GM18508 (cell line): Measurements from ENCODE around the gene GPATCH2L.

Source experiments
- ATAC-seq: cut with Tn5 transposase; IDR thresholded peaks from one replicate; pipeline ENCODE4 v1.9.1; 2021; ENCODE audit warnings: moderate number of reproducible peaks; ENCODE audit not compliant: insufficient read depth, unreplicated experiment

Gene GPATCH2L

DNA sequence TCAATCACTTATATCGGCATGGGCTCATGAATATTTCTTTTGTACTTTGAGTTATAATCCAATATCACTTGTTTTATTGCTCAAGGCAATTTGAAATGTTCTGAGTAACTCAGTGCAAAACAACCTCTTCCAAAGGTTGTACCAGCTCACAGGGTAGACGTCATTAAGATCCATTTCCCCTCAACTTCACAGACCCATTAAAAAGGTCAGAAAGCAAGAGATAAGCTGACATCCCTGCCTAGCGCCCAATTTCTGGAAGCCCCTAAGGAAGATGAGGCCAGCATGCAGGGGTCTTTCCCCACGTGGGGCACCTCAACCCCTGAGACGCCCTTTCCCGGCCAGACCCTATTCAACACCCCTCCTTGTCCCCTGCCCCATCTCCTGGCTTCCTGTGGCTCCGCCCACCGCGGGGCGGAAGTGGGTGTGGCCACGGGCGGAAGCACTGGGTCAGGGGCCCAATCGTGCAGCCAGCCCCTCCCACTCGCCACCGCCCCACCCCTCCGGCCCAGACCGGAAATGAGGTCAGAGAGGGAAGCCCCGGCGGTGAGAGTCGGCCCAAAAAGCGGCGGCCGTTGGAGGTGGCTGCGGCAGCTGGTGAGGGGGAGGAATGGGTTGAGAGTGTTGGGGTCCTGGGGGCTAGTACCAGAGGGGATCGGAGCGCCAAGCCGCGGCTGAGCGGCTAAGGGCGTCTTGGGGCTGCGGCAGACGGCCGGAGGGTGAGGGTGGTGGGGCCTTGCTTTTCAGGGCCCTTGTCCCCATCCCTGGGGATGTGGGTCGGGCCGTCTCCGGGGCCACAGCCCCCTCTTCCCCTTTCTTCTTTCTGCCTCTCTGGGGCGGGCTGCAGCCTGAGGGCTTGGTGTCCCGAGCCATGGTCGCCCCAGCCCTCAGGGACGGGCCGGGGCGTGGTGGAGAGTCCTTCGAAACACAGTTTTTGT is at the start of gene GPATCH2L:
Gene GPATCH2L (plus strand): TSS at position 525 of the 935 bp plus-strand sequence. CDS start 2,442 bp downstream, outside the sequence.
- ATAC-seq, result peak; percentile 45

DNA sequence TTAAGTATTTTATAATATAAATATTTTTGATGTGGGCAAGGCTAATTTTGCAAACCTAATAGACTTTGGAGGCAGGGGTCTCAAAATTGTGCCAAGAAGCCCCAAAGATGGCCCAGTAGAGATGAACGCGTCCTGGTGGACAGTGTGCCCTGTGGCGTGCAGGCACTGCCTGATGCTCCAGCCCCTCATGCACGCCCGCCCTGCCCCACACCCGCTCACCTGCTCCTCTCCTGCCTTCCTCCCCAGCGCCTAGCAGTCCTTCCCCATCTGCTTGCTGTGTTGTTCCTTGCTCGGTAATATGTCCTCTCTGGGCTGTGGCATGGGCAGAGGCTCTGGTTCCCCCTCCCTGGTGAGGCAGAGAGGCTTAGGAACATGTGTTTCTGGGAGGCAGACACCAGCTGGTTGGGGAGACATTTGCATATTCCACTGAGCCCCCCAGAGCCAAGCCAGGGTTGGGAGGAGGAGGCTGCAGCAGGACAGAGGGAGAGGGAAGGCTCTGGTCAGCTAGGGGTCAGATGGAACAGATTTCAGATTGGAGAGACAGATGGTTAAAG is 46.8 kb upstream of the GPATCH2L start:
- no peak for ATAC-seq

- ATAC-seq, result no peak
These were observed 45.5 kb upstream of the GPATCH2L start for GRCh38 chr14:76106188-76106587.

GRCh38 chr14:76109087-76109880 is 42.4 kb upstream of the GPATCH2L start:
- no peak for ATAC-seq

GRCh38 chr14:76112889-76113624 is 38.7 kb upstream of the GPATCH2L start:
- no peak for ATAC-seq

- no peak for ATAC-seq
These were observed 38.0 kb upstream of the GPATCH2L start for GRCh38 chr14:76113691-76114090.

DNA sequence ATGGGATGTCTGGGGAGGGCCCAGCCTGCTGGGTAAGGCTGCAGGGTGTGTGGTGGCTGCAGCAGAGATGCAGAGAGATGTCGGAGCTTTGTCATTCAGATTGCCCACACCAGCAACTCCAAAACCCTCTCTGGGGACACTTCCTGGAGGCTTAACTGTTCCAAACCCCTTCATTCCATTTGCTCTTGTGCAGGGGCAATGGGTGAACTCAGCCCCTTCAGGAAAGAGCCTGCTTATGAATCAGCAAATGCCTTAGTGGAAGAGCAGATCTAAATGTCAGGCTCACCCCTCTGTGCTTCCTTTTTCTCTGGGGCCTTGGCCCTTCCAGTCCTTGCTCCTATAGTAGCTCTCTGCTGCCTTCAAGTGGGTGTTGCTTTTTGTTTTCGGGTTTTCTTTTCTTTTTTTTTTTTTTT is 36.7 kb upstream of the GPATCH2L start:
- no peak for ATAC-seq

- ATAC-seq, result no peak
These were observed 33.8 kb upstream of the GPATCH2L start for GRCh38 chr14:76117789-76118484.

DNA sequence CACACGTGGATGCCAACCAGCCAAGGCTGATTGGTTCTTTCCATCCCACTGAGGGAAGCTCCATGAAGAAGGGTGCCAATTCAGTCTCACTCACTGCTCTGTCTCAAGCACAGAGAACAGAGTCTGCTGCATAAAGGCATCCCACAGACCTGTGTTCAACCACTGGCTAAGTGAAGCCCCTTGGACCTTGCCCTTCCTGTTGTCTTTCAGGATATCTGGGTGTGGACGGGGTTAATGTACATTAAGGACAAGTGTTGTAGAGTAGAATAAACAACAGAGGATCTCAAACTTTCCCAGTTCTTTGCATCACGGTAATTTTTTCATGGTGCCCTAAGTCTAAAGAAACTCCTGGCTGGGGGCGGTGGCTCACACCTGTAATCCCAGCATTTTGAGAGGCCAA is 33.1 kb upstream of the GPATCH2L start:
- no peak for ATAC-seq

- no peak for ATAC-seq
These were observed 30.5 kb upstream of the GPATCH2L start for GRCh38 chr14:76121089-76121748.

GRCh38 chr14:76123426-76124225 is 28.1 kb upstream of the GPATCH2L start:
- ATAC-seq, result no peak

GRCh38 chr14:76125511-76125910 is 26.2 kb upstream of the GPATCH2L start:
- ATAC-seq, result no peak

DNA sequence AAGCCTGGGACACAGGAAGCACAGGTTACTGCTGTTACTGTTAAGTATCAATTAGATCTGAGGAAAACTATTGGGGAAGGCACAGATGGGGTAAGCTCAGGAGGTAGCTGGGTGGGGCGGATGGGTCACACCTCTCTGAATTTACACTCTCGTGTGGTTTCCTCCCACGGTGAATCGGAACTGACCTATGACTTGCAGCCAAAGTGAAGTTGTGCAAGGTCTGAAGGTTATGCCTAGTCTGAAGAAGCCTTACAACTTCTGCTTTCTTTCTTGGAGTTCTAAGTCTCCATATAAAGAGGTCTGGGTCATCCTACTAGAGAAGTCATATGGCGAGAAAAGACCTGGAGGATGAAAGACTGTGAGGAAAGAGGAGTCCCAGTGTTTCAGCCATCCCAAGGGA is 25.6 kb upstream of the GPATCH2L start:
- no peak for ATAC-seq

DNA sequence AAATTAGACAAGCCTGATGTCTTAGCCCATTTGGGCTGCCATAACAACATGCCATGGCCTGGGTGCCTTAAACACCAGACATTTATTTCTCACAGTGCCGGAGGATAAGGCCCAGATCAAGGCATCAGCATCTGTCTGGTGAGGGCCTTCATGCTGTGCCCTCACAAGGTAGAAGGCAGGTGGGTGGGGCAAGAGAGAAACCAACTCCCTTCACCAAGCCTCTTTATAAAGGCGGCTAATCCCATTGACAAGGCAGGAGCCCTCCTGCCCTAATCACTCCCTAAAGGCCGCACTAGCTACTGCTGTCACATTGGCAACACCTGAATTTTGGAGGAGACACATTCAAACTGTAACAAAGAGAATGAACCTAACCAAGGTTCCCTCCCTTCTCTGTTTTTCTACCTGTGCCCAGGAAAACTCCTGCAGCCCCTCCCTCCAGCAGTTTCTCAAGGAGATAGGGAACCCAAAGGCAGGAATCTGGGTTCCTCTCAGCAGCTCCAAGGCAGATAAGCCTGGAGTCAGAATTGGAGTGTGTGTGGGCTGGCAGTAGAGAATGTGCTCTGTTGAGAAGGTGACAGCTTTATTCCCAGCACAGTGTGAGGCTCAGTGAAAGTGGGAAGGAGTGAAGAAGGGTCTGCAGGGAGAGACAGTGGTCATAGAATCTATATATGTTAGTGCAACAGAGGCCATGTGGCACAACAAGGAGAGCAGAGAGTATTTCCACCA is 21.7 kb upstream of the GPATCH2L start:
- no peak for ATAC-seq

DNA sequence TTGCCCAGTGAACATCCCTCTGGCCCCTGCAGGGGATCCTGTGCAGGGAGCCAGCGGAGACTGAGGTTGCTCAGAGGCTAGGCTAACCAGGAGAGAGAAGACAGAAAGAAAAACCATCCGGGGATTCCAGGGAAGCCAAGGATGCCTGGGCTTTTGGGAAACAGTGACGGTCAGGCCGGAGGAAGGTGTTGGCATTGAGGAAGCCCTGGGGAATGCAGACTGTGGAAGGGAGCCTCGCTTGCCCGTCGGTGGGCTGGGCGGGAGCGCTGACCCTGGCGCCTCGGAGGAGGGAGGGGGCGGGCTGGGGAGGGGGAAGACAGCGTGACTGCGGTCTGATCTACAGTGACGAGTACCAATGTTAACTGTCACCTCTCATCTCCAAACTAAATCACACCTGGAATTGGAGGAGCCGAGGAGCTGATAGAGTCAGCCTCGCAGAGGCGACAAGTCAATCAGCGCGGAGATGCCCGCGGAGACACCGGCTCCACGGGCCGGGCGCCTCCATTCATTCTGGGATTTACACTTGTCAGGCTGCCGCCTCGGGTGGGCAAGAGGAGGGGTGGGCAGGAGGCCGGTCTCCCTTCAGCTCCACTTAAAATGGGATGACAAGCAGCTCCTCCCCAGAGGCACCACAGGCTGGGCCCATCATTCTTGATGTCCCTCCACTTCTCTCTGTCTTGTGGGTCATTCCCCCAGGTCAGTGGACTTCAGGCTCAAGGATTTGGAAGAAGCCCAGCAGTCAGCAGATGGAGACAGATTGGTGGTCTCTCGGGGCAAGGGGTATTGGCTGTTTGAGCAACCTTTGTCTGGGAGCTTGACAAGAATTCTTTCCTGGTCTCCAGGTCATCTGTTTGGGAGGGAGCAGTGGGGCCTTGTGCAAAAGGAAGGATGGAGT is 20.4 kb upstream of the GPATCH2L start:
- no peak for ATAC-seq

- no peak for ATAC-seq
These were observed 18.6 kb upstream of the GPATCH2L start for GRCh38 chr14:76133103-76133502.

DNA sequence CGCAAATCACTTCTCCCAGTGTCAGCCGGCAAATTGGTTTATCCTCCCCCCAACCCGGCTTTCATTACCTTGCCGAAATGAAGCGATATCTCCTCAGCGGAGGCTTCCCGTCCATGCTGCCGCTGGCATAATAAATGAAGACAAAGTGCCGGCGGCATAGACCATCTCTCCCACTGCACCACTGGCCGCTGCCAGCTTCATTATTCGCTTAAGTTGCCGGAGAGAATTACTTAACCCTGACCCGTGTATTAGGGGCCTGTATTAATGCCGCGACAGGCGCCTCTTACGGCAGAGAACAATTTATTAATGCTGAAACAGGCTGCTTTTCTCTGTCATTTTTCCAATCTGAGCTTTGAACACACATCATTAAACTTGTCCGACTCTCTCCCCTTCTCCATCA is 17.5 kb upstream of the GPATCH2L start:
- no peak for ATAC-seq
